Esophagus muscularis mucosa (tissue), 4 donors: Measurements from ENCODE around the gene RPL13A. TPM values are rescaled to one million over a fixed set of nuclear protein-coding genes. Genes with fewer than 3 reads are reported as not detected.

Source experiments
- DNase-seq: peaks from one replicate; pipeline ENCODE4 v3.0.0-alpha.2; 2017; ENCODE audit errors: extremely low spot score
- H3K27ac ChIP-seq, 4 donors: fragments of 200-600 bp; sonication (generic); replicated peaks in 1 of 4; 1 replicate in 3 of 4; 2 replicates in 1 of 4; pipeline ENCODE4 v1.5.1; 2016 to 2019; ENCODE audit warnings: mild to moderate bottlenecking in 1 of 4
- H3K27me3 ChIP-seq, 4 donors: fragments of 200-600 bp; sonication (generic); one replicate each; pipeline versions ENCODE4 v1.5.1 to v1.6.0; 2016 to 2019
- H3K36me3 ChIP-seq, 4 donors: fragments of 200-600 bp; sonication (generic); one replicate each; pipeline ENCODE4 v1.5.1; 2016 to 2019
- H3K4me1 ChIP-seq, 4 donors: fragments of 200-600 bp; sonication (generic); one replicate each; pipeline ENCODE4 v1.5.1; 2016 to 2019
- H3K4me3 ChIP-seq, 4 donors: fragments of 200-600 bp; sonication (generic); 1 replicate in 2 of 4; 2 replicates in 2 of 4; pipeline ENCODE4 v1.5.1; 2016 to 2019; ENCODE audit warnings: mild to moderate bottlenecking in 4 of 4, moderate library complexity in 1 of 4
- H3K9me3 ChIP-seq, 4 donors: fragments of 200-600 bp; sonication (generic); 1 replicate in 3 of 4; 2 replicates in 1 of 4; pipeline ENCODE4 v1.5.1; 2016 to 2019
- CTCF ChIP-seq, 3 experiments: fragments of 200-600 bp in 2 of 3; fragments of 450-650 bp in 1 of 3; sonication (generic) in 2 of 3; IDR thresholded peaks; one replicate each; pipeline ENCODE4 v1.5.1; 2017 to 2019; ENCODE audit warnings: antibody characterized with exemption in 3 of 3, mild to moderate bottlenecking in 2 of 3, moderate library complexity in 1 of 3
- EP300 ChIP-seq: sonication (generic); formaldehyde crosslinking; IDR thresholded peaks from one replicate; pipeline ENCODE4 v1.6.1; 2017; ENCODE audit warnings: antibody characterized with exemption
- POLR2A ChIP-seq: fragments of 450-650 bp; IDR thresholded peaks from one replicate; pipeline ENCODE4 v1.6.1; 2017; ENCODE audit warnings: antibody characterized with exemption, moderate library complexity, mild to moderate bottlenecking, low read depth
- POLR2AphosphoS5 ChIP-seq, 2 donors: sonication (generic); formaldehyde crosslinking; IDR thresholded peaks; one replicate each; pipeline ENCODE4 v1.6.1; 2017; ENCODE audit warnings: antibody characterized with exemption in 2 of 2
- WGBS: methylation state at CpG from one replicate; pipeline ENCODE4 v1.1.5; 2018; 5-methylcytosine and 5-hydroxymethylcytosine counted together
- intact Hi-C: fragments of 100-400 bp; cut with DNase I; formaldehyde crosslinking; loops from one replicate; pipeline ENCODE4 v1.15.1; 2023
- total RNA-seq, 4 donors: library from RNA; depleted of rRNA; stranded (reverse); fragments of >200 nt; gene quantifications; one replicate each; pipeline versions ENCODE4 v1.1.0 to v1.2.1, GENCODE V29; 2016

The RPL13A gene
- total RNA-seq, 4 donors from 2014 or later = 1,843 to 3,096 (median 2,688) TPM

GRCh38 chr19:49502866-49503581 lies 15.6 kb downstream of the RPL13A start:
- Histone ChIP-seq H3K36me3 (peaks cover 17 to 23% (median 22%) of the 10 kb centered on the region in 4 donors), H3K4me1 (peaks cover 17 to 45% (median 42%) of the 10 kb centered on the region in 4 donors), H3K27me3 (no peaks in the 10 kb centered on the region), H3K9me3 (no peaks in the 10 kb centered on the region), H3K4me3 (no peak overlapping the region), H3K27ac (no peak overlapping the region)
- DNase-seq = no peak
- intact Hi-C loops = loop anchor here (2.0 kb wide), 1 partner anchor 44 kb away; no protein-coding TSS in a partner anchor
- TF ChIP-seq POLR2AphosphoS5 (IDR thresholded peaks at IDR 0.05) (peak in 1 of 2 donors; percentile 17), POLR2A (no peak), CTCF (IDR thresholded peaks at IDR 0.05) (peak; percentile 54 to 75 (median 69))
- 42% methylated on average over 13 of the region's 14 CpGs for WGBS

GRCh38 chr19:49503582-49503962 lies 16.2 kb downstream of the RPL13A start:
- no peaks in the 10 kb centered on the region for H3K9me3 ChIP-seq
- no peaks in the 10 kb centered on the region for H3K27me3 ChIP-seq
- WGBS = 81% methylated on average over 9 of the region's 9 CpGs
- intact Hi-C loops = loop anchor here (2.0 kb wide), 1 partner anchor 43 kb away; no protein-coding TSS in a partner anchor
- no peak for TF ChIP-seq CTCF (IDR thresholded peaks at IDR 0.05)
- no peak for TF ChIP-seq POLR2A
- no peak overlapping the region for H3K27ac ChIP-seq
- DNase-seq = no peak
- H3K4me1 ChIP-seq = peaks cover 12 to 40% (median 37%) of the 10 kb centered on the region in 4 donors
- no peak overlapping the region for H3K4me3 ChIP-seq
- H3K36me3 ChIP-seq = peaks cover 12 to 18% (median 16%) of the 10 kb centered on the region in 4 donors

GRCh38 chr19:49506575-49507105 lies 19.2 kb downstream of the RPL13A start:
- TF ChIP-seq POLR2AphosphoS5 (IDR thresholded peaks at IDR 0.05) = no peak
- TF ChIP-seq CTCF (IDR thresholded peaks at IDR 0.05) = peak; percentile 72 to 83 (median 75)
- Histone ChIP-seq H3K4me1 (peaks cover 8 to 22% (median 15%) of the 10 kb centered on the region in 4 donors), H3K36me3 (no peaks in the 10 kb centered on the region), H3K9me3 (no peaks in the 10 kb centered on the region), H3K27me3 (no peaks in the 10 kb centered on the region), H3K4me3 (no peak overlapping the region), H3K27ac (no peak overlapping the region)
- DNase-seq = no peak
- 32% methylated on average over 8 of the region's 8 CpGs for WGBS
- intact Hi-C loops = loop anchor here (2.0 kb wide), 1 partner anchor 64 kb away; no protein-coding TSS in a partner anchor

GRCh38 chr19:49507803-49508494 lies 20.5 kb downstream of the RPL13A start:
- Histone ChIP-seq H3K4me1 (peaks cover 15 to 31% (median 24%) of the 10 kb centered on the region in 4 donors), H3K27ac (no peak overlapping the region), H3K36me3 (no peaks in the 10 kb centered on the region), H3K27me3 (no peaks in the 10 kb centered on the region), H3K9me3 (no peaks in the 10 kb centered on the region), H3K4me3 (no peak overlapping the region)
- TF ChIP-seq POLR2A (no peak), POLR2AphosphoS5 (IDR thresholded peaks at IDR 0.05) (no peak), CTCF (IDR thresholded peaks at IDR 0.05) (no peak), EP300 (no peak)
- intact Hi-C loops = loop anchor here (2.0 kb wide), 1 partner anchor 63 kb away; no protein-coding TSS in a partner anchor
- 79% methylated on average over 12 of the region's 12 CpGs for WGBS
- DNase-seq = no peak
